Osteoblast (primary cell): ENCODE data around the gene SOST. TPM values are rescaled to one million over a fixed set of nuclear protein-coding genes. Genes with fewer than 3 reads are reported as not detected.
A peak's percentile ranks its signal among the peaks of the same experiment; 100 is the strongest.

Experiments used
- DNase-seq: peaks from one replicate; pipeline ENCODE4 v3.0.0; 2011; ENCODE audit warnings: low spot score, mixed read lengths; ENCODE audit not compliant: insufficient read length; ENCODE audit errors: missing footprints
- H2AFZ ChIP-seq: 2 replicates; pipeline ENCODE4 v1.6.0; 2011; ENCODE audit warnings: mild to moderate bottlenecking, low read length
- H3K27ac ChIP-seq: 2 replicates; pipeline ENCODE4 v1.5.1; 2011; ENCODE audit warnings: mild to moderate bottlenecking, low read depth, low read length, moderate library complexity
- H3K27me3 ChIP-seq: 2 replicates; pipeline ENCODE4 v1.6.0; 2012; ENCODE audit warnings: mild to moderate bottlenecking, control low read depth, inconsistent platforms, low read length, moderate library complexity; ENCODE audit not compliant: insufficient read depth
- H3K36me3 ChIP-seq: 2 replicates; pipeline ENCODE4 v1.5.1; 2011; ENCODE audit warnings: mild to moderate bottlenecking, low read length, control low read depth, moderate library complexity; ENCODE audit not compliant: insufficient read depth
- H3K4me1 ChIP-seq: 2 replicates; pipeline ENCODE4 v1.5.1; 2011; ENCODE audit warnings: mild to moderate bottlenecking, low read length, control low read depth, moderate library complexity; ENCODE audit not compliant: insufficient read depth
- H3K4me2 ChIP-seq: 2 replicates; pipeline ENCODE4 v1.6.0; 2011; ENCODE audit warnings: mild to moderate bottlenecking, low read length; ENCODE audit not compliant: insufficient read depth
- H3K4me3 ChIP-seq: fragments of 200-600 bp; sonication (generic); 3 replicates; pipeline ENCODE4 v1.5.1; 2012; ENCODE audit warnings: mild to moderate bottlenecking, low read length, inconsistent platforms; ENCODE audit not compliant: insufficient read depth
- H3K79me2 ChIP-seq: 2 replicates; pipeline ENCODE4 v1.6.0; 2012; ENCODE audit warnings: mild to moderate bottlenecking, low read length, control low read depth, inconsistent platforms; ENCODE audit not compliant: insufficient read depth
- H3K9me3 ChIP-seq: 2 replicates; pipeline ENCODE4 v1.5.1; 2011; ENCODE audit warnings: low read depth, low read length, control low read depth
- H4K20me1 ChIP-seq: 2 replicates; pipeline ENCODE4 v1.6.0; 2012; ENCODE audit warnings: mild to moderate bottlenecking, low read length, control low read depth; ENCODE audit not compliant: insufficient read depth
- CTCF ChIP-seq: IDR thresholded peaks from 2 replicates; pipeline ENCODE4 v1.5.1; 2011; ENCODE audit warnings: mild to moderate bottlenecking, low read depth, low read length, moderate library complexity; ENCODE audit errors: extremely low read depth
- total RNA-seq: library from RNA; depleted of rRNA; stranded (reverse); fragments of >200 nt; gene quantifications from 2 replicates; pipeline ENCODE4 v1.2.3, GENCODE V29; 2012

The SOST gene
- total RNA-seq, 1 donor = not detected

GRCh38 chr17:43787728-43788127 is 29.1 kb upstream of the SOST start:
- Histone ChIP-seq H3K4me1 (peaks cover 25% of the 10 kb centered on the region), H3K79me2 (no peaks in the 10 kb centered on the region), H4K20me1 (no peaks in the 10 kb centered on the region), H3K36me3 (no peaks in the 10 kb centered on the region), H3K4me3 (no peak overlapping the region), H3K27me3 (no peaks in the 10 kb centered on the region), H3K4me2 (no peak overlapping the region), H2AFZ (no peak overlapping the region), H3K27ac (no peak overlapping the region), H3K9me3 (no peaks in the 10 kb centered on the region)
- DNase-seq = no peak
- no peak for TF ChIP-seq CTCF

GRCh38 chr17:43784628-43785101 is 26.1 kb upstream of the SOST start:
- H3K27ac ChIP-seq = peak overlapping the region; percentile 78

GRCh38 chr17:43784068-43784467 is 25.5 kb upstream of the SOST start:
- Histone ChIP-seq H4K20me1 (no peaks in the 10 kb centered on the region), H3K9me3 (no peaks in the 10 kb centered on the region), H3K4me3 (peak overlapping the region; percentile 49), H3K79me2 (no peaks in the 10 kb centered on the region), H3K4me1 (peaks cover 29% of the 10 kb centered on the region), H2AFZ (peak overlapping the region; percentile 83), H3K36me3 (no peaks in the 10 kb centered on the region), H3K4me2 (peak overlapping the region; percentile 72), H3K27ac (peak overlapping the region; percentile 78), H3K27me3 (peaks cover 5% of the 10 kb centered on the region)
- no peak for TF ChIP-seq CTCF
- no peak for DNase-seq

More at GRCh38 chr17:43784628-43785101, 26.1 kb upstream of the SOST start:
- Histone ChIP-seq H3K79me2 (no peaks in the 10 kb centered on the region), H3K4me3 (peak overlapping the region; percentile 49), H2AFZ (peak overlapping the region; percentile 83), H3K9me3 (no peaks in the 10 kb centered on the region), H3K4me2 (peak overlapping the region; percentile 72), H3K36me3 (no peaks in the 10 kb centered on the region), H3K27me3 (peaks cover 2% of the 10 kb centered on the region), H3K4me1 (peaks cover 25% of the 10 kb centered on the region), H4K20me1 (no peaks in the 10 kb centered on the region)
- TF ChIP-seq CTCF = no peak
- DNase-seq = peak; percentile 95

- Histone ChIP-seq H3K27ac (peak overlapping the region; percentile 78), H3K79me2 (peaks cover 6% of the 10 kb centered on the region), H3K4me1 (peaks cover 30% of the 10 kb centered on the region), H3K27me3 (peaks cover 5% of the 10 kb centered on the region), H4K20me1 (no peaks in the 10 kb centered on the region), H3K9me3 (no peaks in the 10 kb centered on the region), H3K4me3 (no peak overlapping the region), H3K36me3 (no peaks in the 10 kb centered on the region), H2AFZ (peak overlapping the region; percentile 43), H3K4me2 (peak overlapping the region; percentile 72)
- no peak for TF ChIP-seq CTCF
- DNase-seq = no peak
These were observed 24.5 kb upstream of the SOST start for GRCh38 chr17:43782913-43783680.
